Astrocyte (in vitro differentiated cells and primary cell): ENCODE data around the gene N4BP3. TPM values are rescaled to one million over a fixed set of nuclear protein-coding genes. Genes with fewer than 3 reads are reported as not detected.
A peak's percentile ranks its signal among the peaks of the same experiment; 100 is the strongest.

Experiments
- DNase-seq: peaks from one replicate; pipeline ENCODE4 v3.0.0-alpha.2; 2010; ENCODE audit warnings: low read depth
- FAIRE-seq: peaks from 2 replicates; lab custom pipeline; 2011; peaks lifted over from hg19 to GRCh38; lab: Jason Lieb, UNC
- H2AFZ ChIP-seq: 2 replicates; pipeline ENCODE4 v1.6.0; 2012; ENCODE audit warnings: low read depth, low read length, inconsistent platforms
- H3K27ac ChIP-seq: 2 replicates; pipeline ENCODE4 v1.5.1; 2011; ENCODE audit warnings: low read depth, low read length, inconsistent platforms
- H3K27me3 ChIP-seq: 2 replicates; pipeline ENCODE4 v1.6.0; 2011; ENCODE audit warnings: low read length, inconsistent platforms; ENCODE audit not compliant: insufficient read depth
- H3K36me3 ChIP-seq: 2 replicates; pipeline ENCODE4 v1.5.1; 2011; ENCODE audit warnings: low read length, inconsistent platforms; ENCODE audit not compliant: insufficient read depth
- H3K4me1 ChIP-seq: 2 replicates; pipeline ENCODE4 v1.5.1; 2011; ENCODE audit warnings: low read length, inconsistent platforms; ENCODE audit not compliant: insufficient read depth
- H3K4me2 ChIP-seq: 2 replicates; pipeline ENCODE4 v1.6.0; 2012; ENCODE audit warnings: low read length, inconsistent platforms
- H3K4me3 ChIP-seq: 2 replicates; pipeline ENCODE4 v1.5.1; 2011; ENCODE audit warnings: low read depth, mild to moderate bottlenecking, low read length, inconsistent platforms; ENCODE audit not compliant: insufficient read depth
- H3K79me2 ChIP-seq: 2 replicates; pipeline ENCODE4 v1.6.0; 2012; ENCODE audit warnings: mild to moderate bottlenecking, low read length, inconsistent platforms; ENCODE audit not compliant: insufficient read depth
- H3K9ac ChIP-seq: 2 replicates; pipeline ENCODE4 v1.6.0; 2012; ENCODE audit warnings: mild to moderate bottlenecking, low read length, inconsistent platforms
- H3K9me3 ChIP-seq: 2 replicates; pipeline ENCODE4 v1.5.1; 2012; ENCODE audit warnings: low read depth, mild to moderate bottlenecking, low read length, inconsistent platforms; ENCODE audit not compliant: insufficient read depth
- H4K20me1 ChIP-seq: 2 replicates; pipeline ENCODE4 v1.6.0; 2012; ENCODE audit warnings: low read length, inconsistent platforms; ENCODE audit not compliant: insufficient read depth
- H3K27ac Mint-ChIP-seq: one replicate; pipeline ENCODE4 v1.8.0; 2021; ENCODE audit warnings: mild to moderate bottlenecking, mixed read lengths; ENCODE audit not compliant: unreplicated experiment
- H3K27me3 Mint-ChIP-seq: one replicate; pipeline ENCODE4 v1.8.0; 2021; ENCODE audit warnings: low read depth, mixed read lengths; ENCODE audit not compliant: unreplicated experiment
- H3K36me3 Mint-ChIP-seq: one replicate; pipeline ENCODE4 v1.8.0; 2021; ENCODE audit warnings: low read depth, mixed read lengths; ENCODE audit not compliant: unreplicated experiment
- H3K4me1 Mint-ChIP-seq: one replicate; pipeline ENCODE4 v1.8.0; 2021; ENCODE audit warnings: low read depth, mixed read lengths; ENCODE audit not compliant: unreplicated experiment
- H3K4me3 Mint-ChIP-seq: one replicate; pipeline ENCODE4 v1.8.0; 2021; ENCODE audit warnings: mild to moderate bottlenecking, moderate library complexity, mixed read lengths; ENCODE audit not compliant: unreplicated experiment
- H3K9me3 Mint-ChIP-seq: one replicate; pipeline ENCODE4 v1.8.0; 2021; ENCODE audit warnings: mild to moderate bottlenecking, mixed read lengths; ENCODE audit not compliant: unreplicated experiment
- EZH2 ChIP-seq: IDR thresholded peaks from 2 replicates; pipeline ENCODE4 v1.6.1; 2012; ENCODE audit warnings: mild to moderate bottlenecking, low read length, inconsistent platforms; ENCODE audit not compliant: insufficient read depth
- total RNA-seq: library from RNA; stranded (reverse); gene quantifications from 2 replicates; pipeline ENCODE4 v1.2.1, GENCODE V29; 2021
- TF ChIP-seq, protein P1 (sequence below): IDR thresholded peaks from 2 replicates; pipeline ENCODE4 v1.5.1; 2011; ENCODE audit warnings: low read depth, mild to moderate bottlenecking, inconsistent platforms, low read length, moderate library complexity; ENCODE audit not compliant: insufficient read depth

The N4BP3 gene
- total RNA-seq, 1 donor from 2014 or later = 1.3 TPM

DNA sequence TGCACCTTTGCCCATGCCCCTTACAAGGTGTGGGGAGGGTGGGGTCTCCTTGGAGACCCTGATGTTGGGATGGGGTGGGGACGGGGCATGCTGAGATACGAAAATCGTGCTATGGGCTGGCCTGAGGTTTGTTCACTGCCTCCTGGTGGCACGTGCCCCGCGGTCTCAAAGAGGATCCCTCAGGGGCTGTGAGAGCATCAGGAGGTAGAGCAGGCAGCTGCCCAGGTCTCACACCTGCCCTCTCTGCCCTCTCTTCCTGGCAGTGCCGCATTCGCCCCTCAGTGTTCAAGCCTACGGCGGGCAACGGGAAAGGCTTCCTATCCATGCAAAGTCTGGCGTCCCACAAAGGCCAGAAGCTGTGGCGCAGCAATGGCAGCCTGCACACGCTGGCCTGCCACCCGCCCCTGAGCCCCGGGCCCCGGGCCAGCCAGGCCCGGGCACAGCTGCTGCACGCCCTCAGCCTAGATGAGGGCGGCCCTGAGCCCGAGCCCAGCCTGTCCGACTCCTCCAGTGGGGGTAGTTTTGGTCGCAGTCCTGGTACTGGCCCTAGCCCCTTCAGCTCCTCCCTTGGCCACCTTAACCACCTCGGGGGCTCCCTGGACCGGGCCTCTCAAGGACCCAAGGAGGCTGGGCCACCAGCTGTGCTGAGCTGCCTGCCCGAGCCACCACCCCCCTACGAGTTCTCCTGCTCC is 6.7 kb downstream of the N4BP3 start:
- Histone ChIP-seq H3K27me3 (peaks cover 18% of the 10 kb centered on the region), H4K20me1 (no peaks in the 10 kb centered on the region), H3K79me2 (no peaks in the 10 kb centered on the region), H3K36me3 (no peaks in the 10 kb centered on the region), H3K9ac (no peak overlapping the region), H3K9me3 (no peaks in the 10 kb centered on the region), H3K4me1 (no peaks in the 10 kb centered on the region), H3K4me2 (no peak overlapping the region), H2AFZ (no peak overlapping the region), H3K4me3 (no peak overlapping the region), H3K27ac (no peak overlapping the region)
- Mint-ChIP-seq H3K27me3 (peaks cover 13% of the 10 kb centered on the region), H3K4me1 (peaks cover 7% of the 10 kb centered on the region), H3K36me3 (no peaks in the 10 kb centered on the region), H3K27ac (no peak overlapping the region), H3K4me3 (no peak overlapping the region), H3K9me3 (no peaks in the 10 kb centered on the region)
- FAIRE-seq (no peak), DNase-seq (no peak)
- TF ChIP-seq, protein P1, sequence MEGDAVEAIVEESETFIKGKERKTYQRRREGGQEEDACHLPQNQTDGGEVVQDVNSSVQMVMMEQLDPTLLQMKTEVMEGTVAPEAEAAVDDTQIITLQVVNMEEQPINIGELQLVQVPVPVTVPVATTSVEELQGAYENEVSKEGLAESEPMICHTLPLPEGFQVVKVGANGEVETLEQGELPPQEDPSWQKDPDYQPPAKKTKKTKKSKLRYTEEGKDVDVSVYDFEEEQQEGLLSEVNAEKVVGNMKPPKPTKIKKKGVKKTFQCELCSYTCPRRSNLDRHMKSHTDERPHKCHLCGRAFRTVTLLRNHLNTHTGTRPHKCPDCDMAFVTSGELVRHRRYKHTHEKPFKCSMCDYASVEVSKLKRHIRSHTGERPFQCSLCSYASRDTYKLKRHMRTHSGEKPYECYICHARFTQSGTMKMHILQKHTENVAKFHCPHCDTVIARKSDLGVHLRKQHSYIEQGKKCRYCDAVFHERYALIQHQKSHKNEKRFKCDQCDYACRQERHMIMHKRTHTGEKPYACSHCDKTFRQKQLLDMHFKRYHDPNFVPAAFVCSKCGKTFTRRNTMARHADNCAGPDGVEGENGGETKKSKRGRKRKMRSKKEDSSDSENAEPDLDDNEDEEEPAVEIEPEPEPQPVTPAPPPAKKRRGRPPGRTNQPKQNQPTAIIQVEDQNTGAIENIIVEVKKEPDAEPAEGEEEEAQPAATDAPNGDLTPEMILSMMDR = no peak
- no peak for TF ChIP-seq EZH2

DNA sequence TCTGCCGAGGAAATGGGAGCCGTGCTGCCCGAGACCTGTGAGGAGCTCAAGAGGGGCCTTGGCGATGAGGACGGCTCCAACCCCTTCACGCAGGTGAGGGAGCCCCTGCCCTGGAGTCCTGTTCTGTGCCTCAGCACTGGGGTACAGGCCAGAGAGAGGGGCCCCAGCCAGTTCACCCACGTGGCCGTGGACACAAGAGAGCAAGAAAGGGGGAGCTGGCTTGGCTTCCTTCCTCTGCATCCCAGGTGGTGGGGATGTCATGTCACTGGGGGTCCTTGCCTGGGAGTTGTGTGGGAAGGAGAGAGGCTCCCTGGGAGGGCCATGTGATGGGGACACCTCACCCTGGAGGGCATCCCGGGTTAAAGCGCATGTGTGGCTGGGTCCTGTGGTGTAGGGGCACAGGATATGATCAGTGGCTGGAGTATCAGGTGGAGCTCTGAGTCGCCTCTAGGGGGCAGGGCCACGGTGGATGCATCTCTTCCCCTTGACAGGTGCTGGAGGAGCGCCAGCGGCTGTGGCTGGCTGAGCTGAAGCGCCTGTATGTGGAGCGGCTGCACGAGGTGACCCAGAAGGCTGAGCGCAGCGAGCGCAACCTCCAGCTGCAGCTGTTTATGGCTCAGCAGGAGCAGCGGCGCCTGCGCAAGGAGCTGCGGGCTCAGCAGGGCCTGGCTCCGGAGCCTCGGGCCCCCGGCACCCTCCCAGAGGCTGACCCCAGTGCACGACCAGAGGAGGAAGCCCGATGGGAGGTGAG is 7.5 kb downstream of the N4BP3 start:
- H3K27ac Mint-ChIP-seq = no peak overlapping the region
- H3K36me3 ChIP-seq = no peaks in the 10 kb centered on the region
- DNase-seq (peak; percentile 12), FAIRE-seq (no peak)
- no peak overlapping the region for H3K4me3 Mint-ChIP-seq
- TF ChIP-seq EZH2 = no peak
- TF ChIP-seq, protein P1 = peak; percentile 23
- no peaks in the 10 kb centered on the region for H4K20me1 ChIP-seq
- no peaks in the 10 kb centered on the region for H3K79me2 ChIP-seq
- H3K9me3 Mint-ChIP-seq = no peaks in the 10 kb centered on the region
- H3K9me3 ChIP-seq = no peaks in the 10 kb centered on the region
- H3K4me3 ChIP-seq = no peak overlapping the region
- H3K27me3 Mint-ChIP-seq = peaks cover 10% of the 10 kb centered on the region
- no peak overlapping the region for H2AFZ ChIP-seq
- H3K36me3 Mint-ChIP-seq = no peaks in the 10 kb centered on the region
- peaks cover 12% of the 10 kb centered on the region for H3K27me3 ChIP-seq
- H3K4me2 ChIP-seq = no peak overlapping the region
- H3K9ac ChIP-seq = no peak overlapping the region
- peaks cover 3% of the 10 kb centered on the region for H3K4me1 Mint-ChIP-seq
- H3K4me1 ChIP-seq = no peaks in the 10 kb centered on the region
- H3K27ac ChIP-seq = no peak overlapping the region
